NCI-H1048 (cell line): Measurements from ENCODE around the gene USP24.

Source experiments
- DNase-seq: peaks from one replicate; lab custom pipeline; 2025; lab: John Stamatoyannopoulos, UW

USP24 gene

DNA sequence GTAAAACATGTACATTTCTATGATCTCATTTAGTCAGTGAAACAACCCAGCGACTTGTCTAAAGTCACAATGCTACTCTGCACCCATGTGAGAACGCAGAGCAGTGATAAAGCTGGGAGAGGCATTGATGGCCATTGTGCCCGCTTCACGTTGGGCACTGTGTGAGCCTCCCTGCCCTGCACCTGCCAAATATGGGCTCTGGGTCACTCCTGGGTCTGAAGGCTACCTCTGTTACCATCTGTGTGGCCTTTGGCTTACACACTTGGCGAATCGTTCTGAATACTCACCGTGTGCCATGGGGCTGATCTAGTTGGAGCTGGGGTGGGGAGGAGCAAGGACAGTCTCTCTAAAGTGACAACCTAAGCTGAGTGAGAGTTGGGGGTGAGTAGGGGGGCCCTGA lies 145.9 kb downstream of the USP24 start:
- no peak for DNase-seq

DNA sequence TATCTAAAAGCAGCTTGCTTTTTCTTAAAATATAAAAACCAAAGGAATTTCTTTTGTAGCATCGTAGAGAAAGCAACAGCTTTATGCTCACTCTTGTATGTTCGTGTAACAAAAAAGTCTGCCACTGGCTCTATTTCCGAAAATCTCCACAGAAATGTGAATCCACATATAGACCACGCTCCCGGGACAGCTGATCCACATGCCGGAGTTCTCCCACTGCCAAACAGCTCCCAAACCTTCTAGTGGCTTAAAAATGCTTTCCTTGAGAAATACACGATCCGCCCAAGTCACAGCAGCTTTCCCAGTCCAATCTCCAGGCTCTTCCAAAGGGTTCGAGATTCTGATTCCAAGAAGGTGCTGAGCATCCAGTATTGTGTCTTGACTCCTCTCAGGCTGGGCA lies 146.5 kb downstream of the USP24 start:
- DNase-seq = no peak

DNA sequence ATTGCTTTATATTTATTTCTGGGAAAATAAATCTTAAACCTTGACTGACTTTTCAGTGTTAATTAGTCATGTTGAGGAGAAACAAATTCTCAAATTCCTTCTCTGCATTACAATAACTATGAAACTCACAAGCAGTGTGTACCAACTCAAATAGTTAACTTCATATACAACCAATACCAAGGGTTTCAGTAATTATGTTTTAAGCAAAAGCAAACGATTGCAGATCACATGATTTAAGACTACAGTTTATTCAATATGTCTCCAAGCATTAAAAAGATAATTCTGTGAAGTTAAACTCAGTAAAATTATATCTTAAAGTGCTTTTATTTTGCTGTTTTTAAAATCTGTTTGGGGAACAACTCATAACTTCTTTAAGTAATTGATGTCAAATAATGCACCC lies 147.2 kb downstream of the USP24 start:
- no peak for DNase-seq

DNA sequence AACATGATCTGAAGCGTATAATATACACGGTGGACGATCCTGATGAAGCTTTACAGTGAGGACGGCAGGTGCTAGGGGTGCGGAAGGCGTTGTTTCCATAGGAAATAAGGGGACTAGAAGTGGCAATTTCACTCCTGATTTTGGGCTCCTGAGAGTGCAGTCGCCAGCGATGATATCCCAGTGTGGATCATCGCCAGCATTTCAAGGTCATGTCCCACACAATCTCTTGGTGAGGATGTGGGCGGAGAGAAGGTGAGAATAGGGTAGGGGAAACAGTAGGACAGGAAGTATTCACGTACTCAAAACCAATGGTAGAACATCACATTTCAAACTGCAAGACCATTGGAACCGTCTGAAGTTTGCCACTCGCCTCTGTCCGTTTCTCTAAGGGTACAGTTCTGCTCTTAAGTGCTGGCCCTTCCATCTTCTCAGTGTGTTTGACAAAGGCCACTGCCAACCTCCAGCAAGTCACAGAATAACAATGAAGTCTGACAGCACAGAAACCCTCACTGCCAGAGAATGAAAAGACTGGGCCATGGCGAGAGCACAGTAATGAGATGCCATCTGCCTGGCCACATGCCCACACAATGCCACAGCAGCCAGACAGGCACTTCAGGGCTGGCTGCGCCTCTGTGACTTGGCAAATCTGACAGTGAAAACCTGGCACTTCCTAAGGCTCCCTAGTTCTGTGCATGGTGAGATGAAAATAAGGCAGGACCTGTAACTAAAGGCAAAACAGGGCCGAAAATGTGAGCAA lies 148.0 kb downstream of the USP24 start:
- DNase-seq = no peak

DNA sequence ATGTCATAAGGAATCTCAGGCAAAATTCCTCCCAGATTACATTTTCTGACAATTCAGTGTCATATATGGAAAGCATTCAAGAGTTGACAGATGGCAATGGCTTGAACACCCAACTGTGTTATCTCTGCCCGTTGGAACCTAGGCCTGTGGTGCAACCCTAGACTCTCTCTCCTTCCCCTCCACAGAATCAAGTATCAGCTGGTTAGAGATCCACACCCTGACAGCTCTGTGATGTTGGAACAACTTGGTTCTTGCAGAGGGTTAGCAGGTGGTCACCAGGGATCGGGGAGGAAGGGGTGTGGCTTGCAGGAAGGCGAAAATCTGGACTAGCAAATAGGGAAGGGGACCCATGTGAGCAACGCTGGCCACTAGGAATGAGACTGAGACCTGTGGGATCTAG lies 149.5 kb downstream of the USP24 start:
- no peak for DNase-seq

DNA sequence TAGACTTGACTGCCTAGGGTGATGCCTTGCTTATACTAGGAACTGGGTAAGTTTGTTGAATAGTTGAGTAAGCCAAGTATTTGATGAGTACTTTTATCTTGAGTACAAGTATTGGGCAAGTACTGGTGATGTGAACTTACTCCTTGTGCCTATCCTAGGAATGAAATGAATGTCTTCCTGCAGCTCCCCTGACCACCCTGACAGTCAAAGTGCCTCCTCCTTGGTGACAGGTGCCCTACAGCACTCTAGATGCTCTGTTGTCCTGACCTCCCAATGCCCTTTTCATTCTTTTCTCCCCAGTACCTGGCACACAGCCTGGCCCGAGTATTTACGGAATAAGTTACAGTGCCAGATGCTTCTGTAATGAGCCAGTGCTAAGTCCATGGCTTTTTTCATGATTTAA lies 150.3 kb downstream of the USP24 start:
- DNase-seq = no peak

DNA sequence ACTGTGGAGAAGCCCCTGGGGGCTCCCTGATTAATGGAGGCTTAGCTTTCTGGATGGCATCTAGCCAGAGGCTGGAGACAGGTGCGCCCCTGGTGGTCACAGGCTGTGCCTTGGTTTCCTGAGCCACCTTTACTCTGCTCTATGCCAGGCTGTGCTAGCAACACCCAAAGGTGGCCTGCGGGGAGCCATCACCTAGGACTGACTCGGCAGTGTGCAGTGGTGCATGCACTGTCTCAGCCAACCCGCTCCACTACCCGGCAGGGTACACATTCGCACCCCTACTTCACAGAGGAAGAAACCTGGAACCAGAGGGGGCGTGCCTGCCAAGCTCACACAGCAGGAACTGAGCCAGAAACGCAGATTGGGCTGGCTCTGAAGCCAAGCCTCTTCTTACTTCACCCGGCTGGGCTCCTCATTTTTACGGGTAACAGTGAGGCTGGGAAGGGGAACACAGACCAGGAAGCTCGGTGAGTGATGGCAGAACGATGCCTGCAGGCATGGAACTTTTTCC lies 151.0 kb downstream of the USP24 start:
- DNase-seq = no peak

DNA sequence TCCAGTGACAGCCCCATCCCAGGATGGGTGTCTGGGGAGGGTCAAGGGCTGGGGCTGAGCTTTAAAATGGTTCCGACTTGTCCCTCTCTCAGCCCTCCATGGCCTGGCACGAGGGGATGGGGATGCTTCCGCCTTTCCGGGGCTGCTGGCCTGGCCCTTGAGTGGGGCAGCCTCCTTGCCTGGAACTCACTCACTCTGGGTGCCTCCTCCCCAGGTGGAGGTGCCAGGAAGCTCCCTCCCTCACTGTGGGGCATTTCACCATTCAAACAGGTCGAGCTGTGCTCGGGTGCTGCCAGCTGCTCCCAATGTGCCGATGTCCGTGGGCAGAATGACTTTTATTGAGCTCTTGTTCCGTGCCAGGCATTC lies 151.6 kb downstream of the USP24 start:
- no peak for DNase-seq

DNA sequence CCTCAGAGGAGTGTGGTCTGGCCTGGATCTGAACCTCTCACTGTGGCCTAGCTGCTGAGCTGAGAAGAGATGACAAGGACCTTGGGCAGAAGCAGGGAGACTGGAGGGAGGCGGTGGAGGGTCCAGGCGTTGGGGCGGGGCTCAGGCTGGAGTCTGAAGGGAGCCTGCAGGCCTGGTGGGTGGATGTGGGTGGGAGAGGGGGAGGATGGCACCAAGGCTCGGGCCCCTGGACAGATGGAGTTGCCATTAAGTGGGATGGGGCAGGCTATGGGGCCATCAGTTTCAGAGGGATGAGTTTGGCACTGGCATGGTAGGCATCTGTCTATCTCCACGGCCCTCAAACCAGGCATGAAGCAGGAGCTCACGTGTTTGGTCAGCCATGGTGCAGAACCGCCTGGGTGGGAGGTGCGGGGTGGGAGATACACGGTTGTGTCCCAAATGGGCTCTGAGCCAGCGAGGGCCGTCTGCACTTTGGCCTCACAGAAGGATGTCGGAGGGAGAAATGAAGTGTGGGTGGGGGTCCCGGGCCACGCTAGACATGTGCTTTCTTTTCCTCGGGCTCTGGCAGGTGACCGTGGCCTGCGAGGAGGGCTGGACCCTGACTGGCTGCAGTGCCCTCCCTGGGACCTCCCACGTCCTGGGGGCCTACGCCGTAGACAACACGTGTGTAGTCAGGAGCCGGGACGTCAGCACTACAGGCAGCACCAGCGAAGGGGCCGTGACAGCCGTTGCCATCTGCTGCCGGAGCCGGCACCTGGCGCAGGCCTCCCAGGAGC lies 152.2 kb downstream of the USP24 start:
- DNase-seq = no peak

DNA sequence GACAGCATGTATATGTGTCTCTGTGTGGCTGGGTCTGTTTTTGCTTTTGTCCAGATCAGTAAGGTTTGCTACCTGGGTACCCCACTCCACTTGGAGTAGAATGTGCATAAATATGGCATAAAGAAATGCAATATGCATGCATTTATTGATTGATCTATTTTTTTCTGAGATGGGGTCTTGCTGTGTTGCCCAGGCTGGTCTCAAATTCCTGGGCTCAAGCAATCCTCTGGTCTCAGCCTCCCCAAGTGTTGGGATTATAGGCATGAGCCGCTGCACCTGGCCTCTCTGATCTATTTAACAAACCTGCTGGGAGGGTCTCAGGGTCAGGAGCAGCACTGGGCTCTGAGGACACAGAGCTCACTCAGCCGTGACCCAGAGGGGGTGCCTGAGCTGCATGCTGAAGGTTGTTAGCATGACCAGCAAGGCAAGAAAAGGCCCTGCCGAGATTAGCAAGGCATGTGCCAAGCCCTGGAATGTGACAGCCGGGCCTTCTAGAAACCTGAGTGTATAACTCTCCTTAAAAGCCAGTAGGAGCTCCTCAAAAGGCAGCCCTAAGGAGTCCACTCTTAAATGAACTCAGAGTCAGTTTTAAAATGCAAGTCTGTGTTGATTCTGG lies 153.3 kb downstream of the USP24 start:
- no peak for DNase-seq

DNA sequence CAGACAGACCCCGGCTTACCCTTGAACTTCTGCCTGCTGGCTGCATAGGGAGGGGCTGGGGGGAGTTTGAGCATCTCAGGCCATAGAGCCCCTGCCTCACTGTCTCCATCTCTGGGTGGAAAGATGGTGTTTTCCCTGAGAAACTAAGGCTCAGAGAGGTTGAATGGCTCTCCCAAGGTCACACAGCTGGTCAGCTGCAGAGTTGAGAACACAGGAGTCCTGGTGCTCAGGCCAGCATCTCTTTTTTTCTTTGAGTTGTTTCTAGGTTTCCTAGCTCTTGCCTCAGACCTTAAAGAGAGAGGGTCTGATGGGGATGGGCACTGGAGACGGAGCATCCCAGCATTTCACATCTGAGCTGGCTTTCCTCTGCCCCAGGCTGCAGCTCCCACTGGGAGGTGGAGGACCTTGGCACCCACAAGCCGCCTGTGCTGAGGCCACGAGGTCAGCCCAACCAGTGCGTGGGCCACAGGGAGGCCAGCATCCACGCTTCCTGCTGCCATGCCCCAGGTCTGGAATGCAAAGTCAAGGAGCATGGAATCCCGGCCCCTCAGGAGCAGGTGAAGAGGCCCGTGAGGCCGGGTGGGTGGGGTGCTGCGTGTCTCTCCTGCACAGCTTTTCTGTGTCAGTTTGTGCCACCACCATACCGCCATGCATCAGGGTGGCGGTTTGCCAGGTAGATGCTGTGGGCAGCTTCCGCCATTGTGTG lies 154.0 kb downstream of the USP24 start:
- DNase-seq = no peak

DNA sequence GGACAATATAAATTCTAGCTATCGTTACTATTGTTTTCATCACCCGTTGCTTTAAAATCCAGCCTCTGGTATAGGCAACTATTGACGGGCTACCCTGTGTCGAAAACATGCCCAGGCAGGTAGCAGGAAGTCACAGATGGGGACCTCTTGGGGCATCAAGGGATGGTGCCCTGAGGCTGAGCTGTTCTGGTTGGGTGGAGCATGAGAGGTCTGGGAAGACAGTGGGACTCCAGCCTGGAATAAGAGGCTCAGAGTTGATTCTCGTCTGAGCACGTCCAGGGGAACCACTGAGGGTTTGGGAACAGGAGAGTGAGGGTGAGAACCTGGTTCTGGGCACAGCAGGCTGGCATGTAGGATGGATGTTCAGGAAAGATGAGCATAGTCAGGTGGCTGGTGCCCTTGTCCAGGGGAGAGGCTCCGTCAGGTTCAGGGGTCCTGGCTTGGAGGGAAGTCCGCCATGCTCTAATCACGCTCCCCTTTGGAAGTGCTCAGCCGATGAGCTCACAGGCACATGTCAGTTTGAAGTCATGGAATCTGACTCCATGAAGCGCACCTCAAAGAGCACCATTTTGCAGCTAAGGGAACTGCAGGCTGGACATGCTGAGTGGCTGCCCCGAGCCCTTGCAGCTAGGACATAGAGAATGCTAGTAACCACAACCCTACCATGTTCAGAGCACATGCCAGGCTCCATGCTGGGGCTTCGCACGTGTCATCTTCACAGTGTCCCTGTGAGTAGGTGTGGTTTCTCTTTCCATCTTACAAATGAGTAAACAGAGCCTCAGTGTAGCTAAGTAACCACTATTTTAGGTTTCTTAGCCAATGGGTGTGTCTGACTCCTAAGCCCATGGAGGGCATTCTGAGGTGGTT lies 154.8 kb downstream of the USP24 start:
- DNase-seq = no peak

DNA sequence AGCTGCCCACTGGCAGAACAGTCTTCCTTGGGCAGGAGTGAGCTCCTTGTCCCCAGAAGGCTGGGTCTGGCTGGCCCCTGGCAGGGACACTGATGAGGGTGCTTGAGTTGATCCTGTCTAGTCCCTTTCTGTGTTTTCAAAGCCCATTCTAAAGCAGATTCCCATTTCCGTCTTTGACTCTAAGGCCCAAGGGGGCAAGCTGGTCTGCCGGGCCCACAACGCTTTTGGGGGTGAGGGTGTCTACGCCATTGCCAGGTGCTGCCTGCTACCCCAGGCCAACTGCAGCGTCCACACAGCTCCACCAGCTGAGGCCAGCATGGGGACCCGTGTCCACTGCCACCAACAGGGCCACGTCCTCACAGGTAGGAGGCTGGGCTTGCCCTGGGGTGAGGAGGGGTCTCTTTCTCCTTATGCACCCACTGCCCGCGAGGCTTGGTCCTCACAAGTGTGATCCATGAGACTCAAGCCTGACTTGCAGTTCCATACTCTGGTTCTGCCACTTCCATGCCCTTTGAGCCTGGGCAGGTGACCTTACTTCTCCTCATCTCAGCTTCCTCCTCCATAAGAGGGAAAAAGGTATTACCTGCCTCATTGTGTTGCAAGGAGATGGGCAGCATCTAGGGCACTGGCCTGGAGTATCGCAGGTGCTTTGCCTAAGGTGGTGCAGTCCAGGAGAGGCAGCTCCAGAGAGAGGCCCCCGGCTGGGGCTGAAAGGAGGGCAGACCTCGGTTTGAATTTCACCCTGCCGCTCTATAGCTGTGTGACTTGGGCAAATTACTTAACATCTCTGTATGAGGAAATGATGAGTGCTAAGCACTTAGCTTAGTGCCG lies 155.6 kb downstream of the USP24 start:
- no peak for DNase-seq

DNA sequence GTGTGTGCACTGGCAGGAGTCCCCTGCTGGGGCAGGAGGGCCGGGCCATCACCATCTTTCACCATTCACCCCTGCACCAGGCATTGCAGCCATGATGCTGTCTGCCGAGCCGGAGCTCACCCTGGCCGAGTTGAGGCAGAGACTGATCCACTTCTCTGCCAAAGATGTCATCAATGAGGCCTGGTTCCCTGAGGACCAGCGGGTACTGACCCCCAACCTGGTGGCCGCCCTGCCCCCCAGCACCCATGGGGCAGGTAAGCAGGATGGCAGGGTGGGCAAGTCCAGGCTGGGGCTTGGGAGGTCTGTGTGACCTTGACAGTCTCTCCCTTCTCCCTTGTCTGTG lies 157.2 kb downstream of the USP24 start:
- no peak for DNase-seq

DNA sequence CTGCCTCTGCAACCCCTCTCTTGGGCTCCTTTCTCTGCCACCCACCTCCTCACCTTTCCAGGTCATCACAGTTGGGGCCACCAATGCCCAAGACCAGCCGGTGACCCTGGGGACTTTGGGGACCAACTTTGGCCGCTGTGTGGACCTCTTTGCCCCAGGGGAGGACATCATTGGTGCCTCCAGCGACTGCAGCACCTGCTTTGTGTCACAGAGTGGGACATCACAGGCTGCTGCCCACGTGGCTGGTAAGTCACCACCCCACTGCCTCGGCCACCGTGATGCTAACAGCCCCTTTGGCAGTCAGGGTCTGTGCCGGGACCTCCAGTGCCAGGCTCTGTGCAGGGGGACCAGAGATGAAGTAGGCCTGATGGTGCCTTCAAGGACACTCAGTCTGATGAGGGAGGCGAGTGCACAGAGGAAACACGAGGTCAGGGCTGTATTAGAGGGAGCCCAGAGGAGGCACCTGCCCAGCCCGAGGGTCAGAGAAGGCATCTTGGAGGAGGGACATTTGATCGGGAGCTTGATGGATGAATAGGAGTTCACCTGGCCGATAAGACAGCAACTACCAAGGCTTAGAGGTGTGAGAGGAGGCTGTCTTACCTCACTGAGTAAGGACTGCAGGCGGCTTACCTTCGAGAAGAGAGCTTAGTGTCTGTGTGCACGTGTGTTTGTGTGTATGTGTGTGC lies 157.8 kb downstream of the USP24 start:
- no peak for DNase-seq

DNA sequence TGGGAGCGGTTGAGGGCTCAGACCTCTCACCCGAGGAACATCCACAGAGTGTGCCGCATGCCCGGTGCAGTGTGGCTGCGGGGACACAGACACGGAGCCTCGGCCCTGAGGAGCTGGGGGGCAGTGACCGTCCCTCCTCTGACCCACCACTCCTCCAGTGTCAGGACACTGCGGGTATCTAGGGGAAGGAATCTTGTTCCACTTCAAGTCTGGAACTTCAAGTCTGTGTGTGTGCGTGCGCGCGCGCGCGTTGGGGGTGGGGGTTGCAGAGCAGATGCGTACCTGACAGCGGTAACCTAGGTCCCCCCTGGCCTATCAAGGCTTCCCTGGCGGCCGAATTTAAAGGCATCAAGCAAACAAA lies 158.6 kb downstream of the USP24 start:
- no peak for DNase-seq

DNA sequence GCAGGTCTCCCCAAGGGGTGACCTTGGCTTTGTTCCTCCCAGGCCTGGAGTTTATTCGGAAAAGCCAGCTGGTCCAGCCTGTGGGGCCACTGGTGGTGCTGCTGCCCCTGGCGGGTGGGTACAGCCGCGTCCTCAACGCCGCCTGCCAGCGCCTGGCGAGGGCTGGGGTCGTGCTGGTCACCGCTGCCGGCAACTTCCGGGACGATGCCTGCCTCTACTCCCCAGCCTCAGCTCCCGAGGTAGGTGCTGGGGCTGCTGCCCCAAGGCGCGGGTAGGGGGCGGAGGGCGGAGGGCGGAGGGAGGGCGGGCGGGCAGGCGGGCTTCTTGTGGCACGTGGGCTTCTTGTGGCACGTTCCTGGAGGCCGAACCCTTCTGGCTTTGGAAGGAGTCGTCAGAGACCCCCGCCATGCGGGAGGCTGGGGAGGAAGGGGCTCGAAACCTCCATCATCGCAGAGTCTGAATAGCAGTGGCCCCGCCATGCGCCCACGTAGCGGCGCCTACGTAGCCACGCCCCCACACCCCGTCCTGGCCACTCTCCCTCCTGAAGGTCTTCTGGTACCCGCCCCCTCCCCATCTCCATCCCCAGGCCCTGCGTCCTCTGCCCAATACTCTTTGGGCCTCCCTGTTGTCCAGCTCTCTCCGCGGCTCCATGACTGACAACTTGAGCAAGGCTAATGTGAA lies 159.1 kb downstream of the USP24 start:
- DNase-seq = no peak

DNA sequence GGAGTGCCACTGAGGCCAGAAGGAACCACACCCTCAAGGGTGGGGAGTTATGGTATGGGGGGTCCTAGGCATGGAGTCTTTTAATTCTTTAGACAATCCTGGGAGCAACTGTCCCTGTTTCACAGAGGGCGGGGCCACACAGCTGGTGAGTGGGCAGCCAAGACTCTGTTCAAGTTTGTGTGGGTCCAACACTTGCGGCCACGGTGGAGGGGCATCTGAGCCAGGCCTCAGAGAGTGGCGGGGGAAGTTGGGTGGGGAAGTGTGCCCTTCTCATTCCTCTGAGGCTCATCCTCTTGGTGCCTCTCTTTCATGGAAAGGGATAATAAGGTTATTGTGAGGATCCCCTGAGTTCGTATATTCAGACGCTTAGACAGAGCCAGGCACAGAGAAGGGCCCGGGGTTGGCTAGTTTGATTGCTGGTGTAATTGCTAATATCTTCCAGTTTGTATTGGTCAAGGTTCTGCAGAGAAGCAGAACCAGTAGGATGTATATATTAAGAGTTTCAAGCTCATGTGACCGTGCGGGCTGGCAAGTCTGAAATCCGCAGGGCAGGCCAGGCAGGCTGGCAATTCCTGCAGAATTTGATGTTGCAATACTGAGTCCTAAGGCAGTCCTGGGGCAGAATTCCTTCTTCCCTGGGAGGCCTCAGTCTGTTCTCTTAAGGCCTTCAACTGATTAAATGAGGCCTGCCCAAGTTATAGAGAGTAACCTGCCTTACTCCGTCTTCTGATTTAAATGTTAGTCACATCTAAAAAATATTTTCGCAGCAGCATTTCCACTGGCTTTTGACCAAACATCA lies 159.9 kb downstream of the USP24 start:
- DNase-seq = no peak

DNA sequence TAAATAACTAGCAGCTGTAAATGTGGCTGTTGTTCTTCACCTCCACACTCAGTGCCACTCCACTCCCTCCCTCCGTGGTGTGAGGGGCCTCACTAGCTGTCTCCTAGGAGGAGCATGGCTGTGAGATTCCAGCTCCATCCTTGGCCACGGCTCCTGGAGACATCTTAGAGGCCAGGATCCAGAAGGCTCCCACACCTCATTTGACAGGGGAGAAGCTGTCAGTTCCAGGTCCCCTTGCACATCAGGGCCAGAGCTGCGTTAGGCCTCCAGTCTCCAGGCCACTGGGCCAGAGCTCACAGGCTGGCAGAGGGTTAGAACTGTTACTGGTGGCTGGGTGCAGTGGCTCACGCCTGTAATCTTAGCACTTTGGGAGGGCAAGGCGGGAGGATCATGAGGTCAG lies 160.8 kb downstream of the USP24 start:
- DNase-seq = no peak
